Calu3 (cell line): Measurements from ENCODE around the gene NHLH2. TPM values are rescaled to one million over a fixed set of nuclear protein-coding genes. Genes with fewer than 3 reads are reported as not detected.

Experiments used
- BruUV-seq: library from RNA; stranded (reverse); fragments of 400-500 nt; replicated peaks from 2 replicates; lab custom pipeline; 2021; lab: Mats Ljungman, UMichigan
- CTCF ChIA-PET: fragments of 300-600 bp; sonication (Branson Sonifier 250); formaldehyde crosslinking; loops from one replicate; lab custom pipeline; 2022; ENCODE audit warnings: antibody characterized with exemption; lab: Charles Lee
- DNase-seq: peaks from one replicate; pipeline ENCODE4 v3.0.0; 2022
- H3K27ac Mint-ChIP-seq: one replicate; pipeline ENCODE4 v1.8.0; 2022; ENCODE audit warnings: mixed read lengths; ENCODE audit not compliant: unreplicated experiment
- H3K27me3 Mint-ChIP-seq: one replicate; pipeline ENCODE4 v1.8.0; 2022; ENCODE audit warnings: mixed read lengths; ENCODE audit not compliant: unreplicated experiment
- H3K36me3 Mint-ChIP-seq: one replicate; pipeline ENCODE4 v1.8.0; 2022; ENCODE audit warnings: mild to moderate bottlenecking, moderate library complexity, mixed read lengths; ENCODE audit not compliant: insufficient read depth, unreplicated experiment
- H3K4me1 Mint-ChIP-seq: one replicate; pipeline ENCODE4 v1.8.0; 2022; ENCODE audit warnings: mild to moderate bottlenecking, low read depth, mixed read lengths; ENCODE audit not compliant: unreplicated experiment
- H3K4me3 Mint-ChIP-seq: one replicate; pipeline ENCODE4 v1.8.0; 2022; ENCODE audit warnings: mild to moderate bottlenecking, low read depth, moderate library complexity, mixed read lengths; ENCODE audit not compliant: unreplicated experiment
- H3K9me3 Mint-ChIP-seq: one replicate; pipeline ENCODE4 v1.8.0; 2022; ENCODE audit warnings: low read depth, mixed read lengths; ENCODE audit not compliant: unreplicated experiment
- intact Hi-C: fragments of 100-400 bp; cut with micrococcal nuclease; formaldehyde crosslinking; loops from one replicate; pipeline ENCODE4 v1.10.0; 2022; ENCODE audit not compliant: unreplicated experiment
- total RNA-seq: library from RNA; stranded (reverse); gene quantifications from 2 replicates; pipeline ENCODE4 v1.2.3, GENCODE V29; 2022
- TF ChIP-seq, protein P1 (sequence below): fragments of 200-600 bp; IDR thresholded peaks from one replicate; pipeline ENCODE4 v1.8.0; 2022; ENCODE audit warnings: antibody characterized with exemption; ENCODE audit not compliant: unreplicated experiment

Gene NHLH2
- total RNA-seq, 1 experiment from 2014 or later: not detected

DNA sequence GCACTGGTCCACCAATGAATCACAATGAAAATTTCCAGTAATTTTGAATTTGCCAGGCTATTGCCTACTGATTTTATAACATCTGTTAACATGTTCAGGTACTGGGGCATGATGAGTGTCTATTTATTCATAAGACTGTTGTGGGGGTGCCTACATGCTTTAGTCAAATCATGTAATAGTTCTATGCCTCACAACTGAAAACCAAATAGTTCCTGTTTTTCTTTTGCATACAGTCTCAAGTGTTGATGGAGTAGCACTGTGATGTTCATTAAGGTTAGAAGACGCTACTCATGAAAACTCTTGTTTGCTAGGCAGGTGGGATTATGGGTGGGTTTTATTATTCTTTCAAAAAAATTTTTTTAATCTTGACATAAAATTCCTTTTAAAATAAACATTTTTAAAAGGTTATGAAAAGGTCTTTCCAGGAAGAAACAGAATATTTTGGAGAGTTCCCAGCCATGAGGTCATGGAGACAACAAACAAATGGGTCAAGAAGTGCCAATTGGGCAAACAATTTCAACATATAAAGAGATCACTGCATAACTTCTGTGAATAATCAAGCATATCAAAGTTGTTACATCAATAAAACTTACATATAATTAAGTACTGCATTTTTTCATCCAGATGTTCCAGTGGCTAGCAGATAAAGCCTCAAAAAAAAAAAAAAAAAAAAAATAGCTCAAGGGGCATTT, 40.2 kb upstream of the NHLH2 start:
- no peaks in the 10 kb centered on the region for H3K9me3 Mint-ChIP-seq
- peaks cover 37% of the 10 kb centered on the region for H3K27me3 Mint-ChIP-seq
- intact Hi-C loops: no loop called here
- CTCF ChIA-PET: no interaction called here
- H3K4me1 Mint-ChIP-seq: no peaks in the 10 kb centered on the region
- no peaks in the 10 kb centered on the region for H3K36me3 Mint-ChIP-seq
- H3K27ac Mint-ChIP-seq: no peak overlapping the region
- no peak overlapping the region for H3K4me3 Mint-ChIP-seq
- DNase-seq: no peak
- TF ChIP-seq, protein P1, sequence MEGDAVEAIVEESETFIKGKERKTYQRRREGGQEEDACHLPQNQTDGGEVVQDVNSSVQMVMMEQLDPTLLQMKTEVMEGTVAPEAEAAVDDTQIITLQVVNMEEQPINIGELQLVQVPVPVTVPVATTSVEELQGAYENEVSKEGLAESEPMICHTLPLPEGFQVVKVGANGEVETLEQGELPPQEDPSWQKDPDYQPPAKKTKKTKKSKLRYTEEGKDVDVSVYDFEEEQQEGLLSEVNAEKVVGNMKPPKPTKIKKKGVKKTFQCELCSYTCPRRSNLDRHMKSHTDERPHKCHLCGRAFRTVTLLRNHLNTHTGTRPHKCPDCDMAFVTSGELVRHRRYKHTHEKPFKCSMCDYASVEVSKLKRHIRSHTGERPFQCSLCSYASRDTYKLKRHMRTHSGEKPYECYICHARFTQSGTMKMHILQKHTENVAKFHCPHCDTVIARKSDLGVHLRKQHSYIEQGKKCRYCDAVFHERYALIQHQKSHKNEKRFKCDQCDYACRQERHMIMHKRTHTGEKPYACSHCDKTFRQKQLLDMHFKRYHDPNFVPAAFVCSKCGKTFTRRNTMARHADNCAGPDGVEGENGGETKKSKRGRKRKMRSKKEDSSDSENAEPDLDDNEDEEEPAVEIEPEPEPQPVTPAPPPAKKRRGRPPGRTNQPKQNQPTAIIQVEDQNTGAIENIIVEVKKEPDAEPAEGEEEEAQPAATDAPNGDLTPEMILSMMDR: no peak
- no TSS peak for BruUV-seq

GRCh38 chr1:115879977-115880376, 39.1 kb upstream of the NHLH2 start:
- TF ChIP-seq, protein P1: no peak
- DNase-seq: no peak
- no peaks in the 10 kb centered on the region for H3K4me1 Mint-ChIP-seq
- peaks cover 37% of the 10 kb centered on the region for H3K27me3 Mint-ChIP-seq
- no peaks in the 10 kb centered on the region for H3K9me3 Mint-ChIP-seq
- no peak overlapping the region for H3K4me3 Mint-ChIP-seq
- CTCF ChIA-PET: no interaction called here
- intact Hi-C loops: no loop called here
- no TSS peak for BruUV-seq
- H3K27ac Mint-ChIP-seq: no peak overlapping the region
- no peaks in the 10 kb centered on the region for H3K36me3 Mint-ChIP-seq

DNA sequence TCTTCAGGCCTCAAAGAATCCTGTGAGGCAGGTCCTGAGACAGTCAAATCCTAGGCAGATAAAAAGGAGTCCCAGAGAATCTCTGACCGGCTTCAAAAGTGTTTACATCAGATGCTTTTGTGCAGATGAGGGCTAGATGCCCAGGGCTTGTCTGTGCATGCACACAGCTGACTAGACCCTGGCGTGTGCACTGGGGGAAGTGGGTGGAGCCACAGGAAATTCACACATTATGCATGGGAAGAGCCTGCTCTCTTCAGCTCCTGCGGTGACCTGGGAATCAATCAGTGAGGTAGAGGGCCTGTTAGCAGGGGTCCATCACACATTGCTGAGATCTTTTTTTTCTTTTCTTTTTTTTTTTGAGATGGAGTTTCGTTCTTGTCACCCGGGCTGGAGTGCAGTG, 36.6 kb upstream of the NHLH2 start:
- Mint-ChIP-seq H3K4me3 (no peak overlapping the region), H3K36me3 (no peaks in the 10 kb centered on the region), H3K4me1 (no peaks in the 10 kb centered on the region), H3K9me3 (no peaks in the 10 kb centered on the region), H3K27ac (no peak overlapping the region), H3K27me3 (peaks cover 42% of the 10 kb centered on the region)
- TF ChIP-seq, protein P1: no peak
- intact Hi-C loops: no loop called here
- CTCF ChIA-PET: no interaction called here
- BruUV-seq: no TSS peak
- DNase-seq: no peak

- H3K36me3 Mint-ChIP-seq: no peaks in the 10 kb centered on the region
- BruUV-seq: no TSS peak
- intact Hi-C loops: no loop called here
- H3K27me3 Mint-ChIP-seq: peaks cover 38% of the 10 kb centered on the region
- H3K27ac Mint-ChIP-seq: no peak overlapping the region
- CTCF ChIA-PET: no interaction called here
- H3K9me3 Mint-ChIP-seq: no peaks in the 10 kb centered on the region
- TF ChIP-seq, protein P1: no peak
- no peak overlapping the region for H3K4me3 Mint-ChIP-seq
- no peaks in the 10 kb centered on the region for H3K4me1 Mint-ChIP-seq
- no peak for DNase-seq
Measured at GRCh38 chr1:115874904-115875303, 34.0 kb upstream of the NHLH2 start.
